ENCODE data around the gene GCK. TPM values are rescaled to one million over a fixed set of nuclear protein-coding genes. Genes with fewer than 3 reads are reported as not detected.

The GCK gene
- total and polyA plus RNA-seq, 4 donors, result 0.09 to 12.7 (median 0.44) TPM

DNA sequence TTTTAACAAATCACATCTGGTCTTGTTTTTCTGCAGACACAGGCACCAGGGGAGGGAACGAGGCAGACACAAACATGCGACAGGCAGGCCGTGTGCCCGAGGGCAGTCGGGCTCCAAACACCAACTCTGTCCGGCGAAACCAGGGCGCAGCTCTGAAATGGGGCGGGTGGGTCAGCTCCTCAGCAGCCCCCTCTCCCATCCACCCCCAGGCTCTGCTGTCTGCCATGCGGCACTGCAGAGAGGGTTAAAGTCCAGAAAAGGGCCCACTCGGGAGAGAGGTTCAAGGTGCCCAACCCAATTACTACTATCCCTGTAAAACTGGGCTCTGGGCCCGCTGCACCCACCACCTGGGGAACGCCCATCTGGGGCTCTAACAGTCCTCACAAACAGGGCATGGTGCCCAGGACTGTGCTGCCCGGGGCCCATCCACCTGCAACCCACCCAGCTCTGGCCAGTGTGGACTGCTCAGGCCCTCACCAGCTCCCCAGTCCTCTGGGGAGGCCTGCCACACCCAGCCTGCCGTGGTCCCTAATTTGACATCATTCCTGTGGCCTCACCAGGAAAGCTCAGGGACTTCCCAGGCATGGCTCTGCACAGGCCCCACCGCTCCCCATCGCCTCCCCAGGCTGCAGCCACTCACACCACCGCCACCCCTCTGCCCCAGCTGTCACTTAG lies 30.3 kb upstream of the GCK start (continued):
- TF ChIP-seq, protein P1, sequence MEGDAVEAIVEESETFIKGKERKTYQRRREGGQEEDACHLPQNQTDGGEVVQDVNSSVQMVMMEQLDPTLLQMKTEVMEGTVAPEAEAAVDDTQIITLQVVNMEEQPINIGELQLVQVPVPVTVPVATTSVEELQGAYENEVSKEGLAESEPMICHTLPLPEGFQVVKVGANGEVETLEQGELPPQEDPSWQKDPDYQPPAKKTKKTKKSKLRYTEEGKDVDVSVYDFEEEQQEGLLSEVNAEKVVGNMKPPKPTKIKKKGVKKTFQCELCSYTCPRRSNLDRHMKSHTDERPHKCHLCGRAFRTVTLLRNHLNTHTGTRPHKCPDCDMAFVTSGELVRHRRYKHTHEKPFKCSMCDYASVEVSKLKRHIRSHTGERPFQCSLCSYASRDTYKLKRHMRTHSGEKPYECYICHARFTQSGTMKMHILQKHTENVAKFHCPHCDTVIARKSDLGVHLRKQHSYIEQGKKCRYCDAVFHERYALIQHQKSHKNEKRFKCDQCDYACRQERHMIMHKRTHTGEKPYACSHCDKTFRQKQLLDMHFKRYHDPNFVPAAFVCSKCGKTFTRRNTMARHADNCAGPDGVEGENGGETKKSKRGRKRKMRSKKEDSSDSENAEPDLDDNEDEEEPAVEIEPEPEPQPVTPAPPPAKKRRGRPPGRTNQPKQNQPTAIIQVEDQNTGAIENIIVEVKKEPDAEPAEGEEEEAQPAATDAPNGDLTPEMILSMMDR (IDR thresholded peaks at IDR 0.05; ENCODE audit: low read depth, low read length, missing input control), result no peak

DNA sequence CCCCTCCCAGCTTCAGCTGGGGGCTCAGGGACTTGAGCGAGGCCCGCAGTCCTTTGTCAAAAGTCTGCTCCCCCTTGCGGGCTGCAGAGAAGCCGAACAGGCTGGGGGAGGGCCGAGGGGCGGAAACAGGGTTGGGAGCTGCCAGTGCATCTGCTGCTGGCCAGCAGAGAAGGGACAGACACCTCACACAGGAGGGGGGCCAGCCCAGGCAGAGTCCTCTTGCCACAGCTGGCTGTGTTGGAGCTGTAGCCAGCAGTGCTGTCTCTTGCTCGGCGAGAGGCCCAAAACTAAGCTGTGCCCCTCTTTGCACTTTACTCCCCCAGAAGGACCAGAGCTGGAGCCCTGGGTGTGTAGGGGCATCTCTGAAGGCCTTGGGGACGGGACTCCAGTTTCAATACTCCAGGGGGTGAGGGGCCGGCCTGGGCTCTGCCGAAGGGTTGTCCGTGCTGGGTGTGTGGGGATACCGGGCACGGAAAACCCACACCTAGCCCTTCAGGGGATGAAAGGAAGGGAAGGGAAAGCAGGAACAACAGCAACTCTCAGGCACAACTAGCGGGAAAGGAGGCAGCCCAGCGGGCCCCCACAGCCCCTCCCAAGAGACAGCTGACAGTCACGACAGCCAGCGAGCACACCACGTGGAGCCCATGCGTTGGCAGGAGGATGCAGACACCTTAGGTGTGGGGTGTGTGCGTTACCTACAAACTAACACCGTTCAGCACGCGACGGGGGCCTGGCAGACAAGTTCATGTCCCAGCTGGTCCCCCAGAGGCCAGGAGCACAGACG lies 29.4 kb upstream of the GCK start:
- WGBS, result 89% methylated on average over 26 of the region's 26 CpGs
- TF ChIP-seq TAF1 (conservative IDR thresholded peaks at IDR 0.05), result no peak
- no peak for TF ChIP-seq RAD21 (IDR thresholded peaks at IDR 0.05)
- TF ChIP-seq, protein P2, sequence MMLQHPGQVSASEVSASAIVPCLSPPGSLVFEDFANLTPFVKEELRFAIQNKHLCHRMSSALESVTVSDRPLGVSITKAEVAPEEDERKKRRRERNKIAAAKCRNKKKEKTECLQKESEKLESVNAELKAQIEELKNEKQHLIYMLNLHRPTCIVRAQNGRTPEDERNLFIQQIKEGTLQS (IDR thresholded peaks at IDR 0.05), result no peak
- no peak for TF ChIP-seq HNF4A (conservative IDR thresholded peaks at IDR 0.05)
- TF ChIP-seq, protein P3, sequence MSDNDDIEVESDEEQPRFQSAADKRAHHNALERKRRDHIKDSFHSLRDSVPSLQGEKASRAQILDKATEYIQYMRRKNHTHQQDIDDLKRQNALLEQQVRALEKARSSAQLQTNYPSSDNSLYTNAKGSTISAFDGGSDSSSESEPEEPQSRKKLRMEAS (IDR thresholded peaks at IDR 0.05), result no peak
- TF ChIP-seq, protein P4, sequence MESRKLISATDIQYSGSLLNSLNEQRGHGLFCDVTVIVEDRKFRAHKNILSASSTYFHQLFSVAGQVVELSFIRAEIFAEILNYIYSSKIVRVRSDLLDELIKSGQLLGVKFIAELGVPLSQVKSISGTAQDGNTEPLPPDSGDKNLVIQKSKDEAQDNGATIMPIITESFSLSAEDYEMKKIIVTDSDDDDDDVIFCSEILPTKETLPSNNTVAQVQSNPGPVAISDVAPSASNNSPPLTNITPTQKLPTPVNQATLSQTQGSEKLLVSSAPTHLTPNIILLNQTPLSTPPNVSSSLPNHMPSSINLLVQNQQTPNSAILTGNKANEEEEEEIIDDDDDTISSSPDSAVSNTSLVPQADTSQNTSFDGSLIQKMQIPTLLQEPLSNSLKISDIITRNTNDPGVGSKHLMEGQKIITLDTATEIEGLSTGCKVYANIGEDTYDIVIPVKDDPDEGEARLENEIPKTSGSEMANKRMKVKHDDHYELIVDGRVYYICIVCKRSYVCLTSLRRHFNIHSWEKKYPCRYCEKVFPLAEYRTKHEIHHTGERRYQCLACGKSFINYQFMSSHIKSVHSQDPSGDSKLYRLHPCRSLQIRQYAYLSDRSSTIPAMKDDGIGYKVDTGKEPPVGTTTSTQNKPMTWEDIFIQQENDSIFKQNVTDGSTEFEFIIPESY (IDR thresholded peaks at IDR 0.05), result no peak
- no peak for TF ChIP-seq FOXA2 (IDR thresholded peaks at IDR 0.05)
- no peak for TF ChIP-seq YY1 (IDR thresholded peaks at IDR 0.05)
- TF ChIP-seq, protein P1 (IDR thresholded peaks at IDR 0.05; ENCODE audit: low read depth, low read length, missing input control), result no peak
- TF ChIP-seq JUND (IDR thresholded peaks at IDR 0.05), result no peak
- TF ChIP-seq FOXA1 (IDR thresholded peaks at IDR 0.05), result no peak
- no peak for TF ChIP-seq NR2F2 (IDR thresholded peaks at IDR 0.05)
- TF ChIP-seq EGR1 (IDR thresholded peaks at IDR 0.05; ENCODE audit: low read depth in 2 of 2), result no peak
- DNase-seq (ENCODE audit: low spot score), result no peak

More for the DNA sequence above, 29.4 kb upstream of the GCK start:
- H3K27me3 ChIP-seq (ENCODE audit: control insufficient read depth in 4 of 4, insufficient read depth in 4 of 4, low read length in 3 of 4), result no peaks in the 10 kb centered on the region
- H3K27ac ChIP-seq (ENCODE audit: low read depth in 1 of 2, low read length in 2 of 2), result no peak overlapping the region
- H3K9ac ChIP-seq (ENCODE audit: low read depth in 1 of 2, low read length in 2 of 2), result no peak overlapping the region
- H3K36me3 ChIP-seq (ENCODE audit: control insufficient read depth in 4 of 4, insufficient read depth in 3 of 4, low read depth in 1 of 4, low read length in 3 of 4), result no peaks in the 10 kb centered on the region
- H3K4me1 ChIP-seq (ENCODE audit: control insufficient read depth in 4 of 4, insufficient read depth in 4 of 4, low read length in 3 of 4), result no peaks in the 10 kb centered on the region
- H3K4me3 ChIP-seq (ENCODE audit: low read depth in 1 of 3, low read length in 3 of 3), result no peak overlapping the region
- no peaks in the 10 kb centered on the region for H3K9me3 ChIP-seq (ENCODE audit: control insufficient read depth in 4 of 4, low read length in 3 of 4)
